Astrocyte of the cerebellum (primary cell): ENCODE measurements around the gene CDK14.
"Not testable (repeated sequence)": the region's sequence is repeated elsewhere in the genome, so short reads cannot be mapped to it uniquely, and the experiment has no call there.

Experiments
- DNase-seq: peaks from one replicate; pipeline ENCODE4 v3.0.0-alpha.2; 2011; ENCODE audit warnings: low read depth
- H3K4me3 ChIP-seq: 2 replicates; pipeline ENCODE4 v1.5.1; 2011; ENCODE audit warnings: mild to moderate bottlenecking, low read depth, low read length, moderate library complexity
- in situ Hi-C: cut with HindIII; loops from 2 replicates; pipeline ENCODE4 v1.10.0; 2017; ENCODE audit warnings: low sequenced_read_pairs
- TF ChIP-seq, protein P1 (sequence below): IDR thresholded peaks from 2 replicates; pipeline ENCODE4 v1.5.1; 2012; ENCODE audit warnings: low read length, low read depth, moderate library complexity, mild to moderate bottlenecking; ENCODE audit errors: missing control alignments

The CDK14 gene

DNA sequence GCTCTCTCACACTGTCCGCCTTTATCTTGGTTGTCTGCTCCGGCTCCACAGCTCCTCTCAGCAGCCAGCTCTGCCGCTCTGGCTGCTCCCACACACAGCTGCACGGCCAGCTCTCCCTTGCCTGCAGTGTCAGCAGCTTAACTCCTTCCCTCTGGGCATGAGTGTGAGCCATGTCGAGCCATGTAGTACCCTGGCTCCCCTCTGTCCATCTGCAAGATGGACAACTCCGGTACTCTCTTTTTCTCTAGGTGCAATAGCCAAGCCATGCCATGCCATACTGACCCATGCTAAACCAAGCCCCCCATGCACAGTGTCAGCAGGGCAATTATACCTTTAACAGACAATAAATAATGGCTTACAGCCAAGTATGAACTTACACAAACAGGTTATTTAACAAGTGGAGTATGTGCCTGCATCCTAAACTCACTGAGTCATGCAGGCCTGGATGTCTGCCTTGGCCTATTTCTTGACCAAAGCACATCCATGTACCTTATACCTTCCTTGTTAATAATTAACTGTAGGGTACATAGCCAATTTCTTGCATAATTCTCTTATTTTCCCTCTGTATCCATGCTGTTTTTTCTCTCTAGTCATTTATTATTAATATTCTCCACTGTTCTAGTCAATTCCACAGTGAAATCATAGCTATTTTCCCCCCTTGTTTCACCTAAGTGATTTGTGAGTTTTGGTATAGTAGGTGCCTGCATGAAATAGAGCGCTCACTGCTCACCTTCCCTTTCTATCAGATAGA lies 170.9 kb downstream of the CDK14 start:
- TF ChIP-seq, protein P1, sequence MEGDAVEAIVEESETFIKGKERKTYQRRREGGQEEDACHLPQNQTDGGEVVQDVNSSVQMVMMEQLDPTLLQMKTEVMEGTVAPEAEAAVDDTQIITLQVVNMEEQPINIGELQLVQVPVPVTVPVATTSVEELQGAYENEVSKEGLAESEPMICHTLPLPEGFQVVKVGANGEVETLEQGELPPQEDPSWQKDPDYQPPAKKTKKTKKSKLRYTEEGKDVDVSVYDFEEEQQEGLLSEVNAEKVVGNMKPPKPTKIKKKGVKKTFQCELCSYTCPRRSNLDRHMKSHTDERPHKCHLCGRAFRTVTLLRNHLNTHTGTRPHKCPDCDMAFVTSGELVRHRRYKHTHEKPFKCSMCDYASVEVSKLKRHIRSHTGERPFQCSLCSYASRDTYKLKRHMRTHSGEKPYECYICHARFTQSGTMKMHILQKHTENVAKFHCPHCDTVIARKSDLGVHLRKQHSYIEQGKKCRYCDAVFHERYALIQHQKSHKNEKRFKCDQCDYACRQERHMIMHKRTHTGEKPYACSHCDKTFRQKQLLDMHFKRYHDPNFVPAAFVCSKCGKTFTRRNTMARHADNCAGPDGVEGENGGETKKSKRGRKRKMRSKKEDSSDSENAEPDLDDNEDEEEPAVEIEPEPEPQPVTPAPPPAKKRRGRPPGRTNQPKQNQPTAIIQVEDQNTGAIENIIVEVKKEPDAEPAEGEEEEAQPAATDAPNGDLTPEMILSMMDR = no peak
- H3K4me3 ChIP-seq = no peak overlapping the region
- DNase-seq = no peak
- in situ Hi-C loops = no loop called here

DNA sequence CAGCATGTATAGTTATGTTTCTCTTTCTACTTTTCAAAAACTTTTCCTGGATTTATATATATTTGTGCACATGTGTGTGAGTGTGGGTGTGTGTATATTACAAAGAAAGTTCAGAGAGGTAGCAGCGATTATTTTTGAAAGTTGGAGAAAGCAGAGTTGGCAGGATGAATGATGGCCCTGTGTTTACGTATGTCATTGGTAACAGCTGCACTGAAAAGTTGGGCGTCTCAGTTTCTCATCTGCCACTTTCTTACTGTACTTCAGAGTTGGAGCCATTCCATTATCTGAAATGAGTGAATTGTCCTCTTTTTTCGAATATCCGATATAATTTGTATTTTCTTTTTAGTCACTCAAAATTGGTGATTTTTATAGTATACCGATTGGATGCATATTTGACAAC lies 172.2 kb downstream of the CDK14 start:
- TF ChIP-seq, protein P1 = no peak
- in situ Hi-C loops = no loop called here
- no peak for DNase-seq
- H3K4me3 ChIP-seq = no peak overlapping the region

DNA sequence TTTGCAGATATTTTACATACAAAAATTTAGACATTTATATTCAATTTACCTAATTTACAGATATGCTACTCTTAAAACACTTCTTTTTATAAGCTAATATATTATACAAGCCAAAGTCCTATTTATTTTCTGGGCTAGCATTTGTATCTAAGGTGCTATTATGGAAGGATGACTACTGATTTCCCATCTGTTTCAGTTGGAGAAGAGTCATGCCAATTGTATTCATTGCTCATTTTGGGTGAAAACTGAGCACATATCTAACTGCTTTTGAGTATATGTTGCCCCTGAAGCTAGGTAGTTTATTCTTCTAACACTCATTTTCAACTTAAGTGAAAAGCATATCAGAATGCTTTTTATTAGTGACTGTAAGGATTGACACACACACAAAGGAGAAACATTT lies 172.9 kb downstream of the CDK14 start:
- in situ Hi-C loops = no loop called here

DNA sequence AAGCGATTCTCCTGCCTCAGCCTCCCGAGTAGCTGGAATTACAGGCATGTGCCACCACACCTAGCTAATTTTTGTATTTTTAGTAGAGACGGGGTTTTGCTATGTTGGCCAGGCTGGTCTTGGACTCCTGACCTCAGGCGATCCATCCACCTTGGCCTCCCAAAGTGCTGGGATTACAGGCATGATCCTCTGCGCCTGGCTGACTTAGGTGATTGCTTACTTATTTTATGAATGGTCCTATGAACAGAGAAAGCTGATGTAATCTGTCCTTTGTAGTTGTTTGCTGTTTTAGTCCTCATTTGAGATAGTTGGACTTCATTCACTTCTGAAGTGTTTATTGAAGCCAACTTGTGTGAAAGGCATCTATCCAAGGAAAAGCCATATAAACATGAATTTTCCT lies 173.4 kb downstream of the CDK14 start:
- in situ Hi-C loops, DNase-seq, H3K4me3 ChIP-seq: not testable (repeated sequence)

More for the DNA sequence above, 172.9 kb downstream of the CDK14 start:
- no peak overlapping the region for H3K4me3 ChIP-seq
- TF ChIP-seq, protein P1 = no peak
- no peak for DNase-seq

DNA sequence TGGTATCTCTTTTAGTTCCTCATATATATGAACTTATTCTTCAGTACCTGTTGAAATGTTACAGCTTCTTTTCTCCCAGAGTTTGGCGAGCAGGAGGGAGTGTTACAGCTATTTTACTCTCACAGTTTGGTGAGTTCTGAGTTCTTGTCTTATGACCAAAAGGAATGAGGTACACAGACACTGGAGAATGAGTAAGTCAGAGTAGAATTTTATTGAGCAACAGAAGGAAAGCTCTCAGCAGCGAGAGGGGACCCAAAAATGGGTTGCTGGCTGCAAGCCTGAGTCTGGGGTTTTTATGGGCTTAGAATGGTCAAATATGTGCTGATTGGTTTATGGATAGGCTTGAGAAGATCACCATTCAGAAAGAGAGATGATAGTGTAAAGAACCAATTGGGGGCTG lies 175.2 kb downstream of the CDK14 start:
- in situ Hi-C loops = no loop called here
- no peak for DNase-seq
- TF ChIP-seq, protein P1 = no peak
- H3K4me3 ChIP-seq = no peak overlapping the region

DNA sequence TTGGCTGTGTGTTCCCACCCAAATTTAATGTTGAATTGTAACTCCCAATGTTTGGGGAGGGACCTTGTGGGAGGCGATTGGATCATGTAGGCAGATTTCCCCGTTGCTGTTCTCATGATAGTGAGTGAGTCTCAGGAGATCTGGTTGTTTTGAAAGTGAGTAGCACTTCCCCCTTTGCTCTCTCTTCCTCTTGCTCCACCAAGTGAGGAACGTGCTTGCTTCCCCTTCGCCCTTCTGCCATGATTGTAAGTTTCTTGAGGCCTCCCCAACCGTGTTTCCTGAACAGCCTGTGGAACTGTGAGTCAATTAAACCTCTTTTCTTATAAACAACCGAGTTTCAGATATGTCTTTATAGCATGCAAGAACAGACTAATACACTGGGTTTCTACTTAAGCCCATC lies 176.3 kb downstream of the CDK14 start:
- in situ Hi-C loops = no loop called here
- no peak overlapping the region for H3K4me3 ChIP-seq
- TF ChIP-seq, protein P1 = no peak
- no peak for DNase-seq

DNA sequence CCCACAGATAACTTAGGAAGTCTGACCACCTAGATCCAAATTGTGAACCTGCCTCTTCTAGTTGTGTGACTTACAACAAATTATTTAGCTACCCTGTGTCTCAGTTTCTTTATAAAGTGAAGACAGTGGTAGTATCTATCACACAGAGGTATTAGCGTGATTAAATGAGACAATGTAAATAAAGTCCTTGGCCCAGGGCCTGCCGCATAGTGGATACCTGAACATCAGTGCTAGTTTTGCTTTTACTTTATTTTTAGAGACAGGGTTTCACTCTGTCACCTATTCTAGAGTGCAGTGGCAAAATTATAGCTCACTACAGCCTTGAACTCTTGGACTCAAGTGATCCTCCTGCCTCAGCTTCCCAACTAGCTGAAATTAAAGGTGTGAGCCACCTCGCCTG lies 177.1 kb downstream of the CDK14 start:
- TF ChIP-seq, protein P1 = no peak
- DNase-seq = no peak
- in situ Hi-C loops = no loop called here
- H3K4me3 ChIP-seq = no peak overlapping the region
